GM12874 (cell line): ENCODE results near the gene IGFBP1.

Experiments used
- TF ChIP-seq, protein P1 (sequence below): IDR thresholded peaks from 2 replicates; pipeline ENCODE4 v1.5.1; 2011; ENCODE audit warnings: low read depth, mild to moderate bottlenecking, control low read depth, low read length, moderate library complexity; ENCODE audit not compliant: insufficient read depth

IGFBP1 gene

DNA sequence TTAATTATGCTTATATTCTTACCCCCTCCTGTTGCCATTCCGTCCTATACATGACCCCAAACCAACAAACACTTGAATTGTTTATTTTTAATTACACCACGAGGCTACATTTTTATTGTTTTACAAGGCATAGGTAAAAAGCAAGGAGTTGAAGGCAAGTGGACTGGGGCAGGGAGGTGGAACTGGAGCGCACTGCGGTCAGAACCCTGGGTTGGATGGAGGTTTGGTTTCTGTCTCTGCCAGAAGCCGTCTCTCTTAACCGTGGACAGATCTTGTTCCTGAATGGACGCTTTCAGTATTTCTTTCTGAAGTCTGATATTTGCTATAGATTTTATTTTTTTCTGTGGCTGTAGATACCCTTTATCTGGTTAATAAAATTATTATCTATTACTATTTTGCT is 52.7 kb downstream of the IGFBP1 start:
- TF ChIP-seq, protein P1, sequence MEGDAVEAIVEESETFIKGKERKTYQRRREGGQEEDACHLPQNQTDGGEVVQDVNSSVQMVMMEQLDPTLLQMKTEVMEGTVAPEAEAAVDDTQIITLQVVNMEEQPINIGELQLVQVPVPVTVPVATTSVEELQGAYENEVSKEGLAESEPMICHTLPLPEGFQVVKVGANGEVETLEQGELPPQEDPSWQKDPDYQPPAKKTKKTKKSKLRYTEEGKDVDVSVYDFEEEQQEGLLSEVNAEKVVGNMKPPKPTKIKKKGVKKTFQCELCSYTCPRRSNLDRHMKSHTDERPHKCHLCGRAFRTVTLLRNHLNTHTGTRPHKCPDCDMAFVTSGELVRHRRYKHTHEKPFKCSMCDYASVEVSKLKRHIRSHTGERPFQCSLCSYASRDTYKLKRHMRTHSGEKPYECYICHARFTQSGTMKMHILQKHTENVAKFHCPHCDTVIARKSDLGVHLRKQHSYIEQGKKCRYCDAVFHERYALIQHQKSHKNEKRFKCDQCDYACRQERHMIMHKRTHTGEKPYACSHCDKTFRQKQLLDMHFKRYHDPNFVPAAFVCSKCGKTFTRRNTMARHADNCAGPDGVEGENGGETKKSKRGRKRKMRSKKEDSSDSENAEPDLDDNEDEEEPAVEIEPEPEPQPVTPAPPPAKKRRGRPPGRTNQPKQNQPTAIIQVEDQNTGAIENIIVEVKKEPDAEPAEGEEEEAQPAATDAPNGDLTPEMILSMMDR, result no peak
